Right lobe of liver (tissue), 6 donors: ENCODE results near the gene TAGLN2. TPM values are rescaled to one million over a fixed set of nuclear protein-coding genes. Genes with fewer than 3 reads are reported as not detected.

Experiments
- ATAC-seq, 4 donors: fragments of 200-7000 bp; cut with Tn5 transposase; one replicate each; pipeline ENCODE4 v1.9.1; 2020; ENCODE audit warnings: mild to moderate bottlenecking in 4 of 4, moderate library complexity in 4 of 4
- DNase-seq, 3 donors: peaks; one replicate each; pipeline ENCODE4 v3.0.0-alpha.2; 2020
- H3K27ac ChIP-seq, 3 donors: fragments of 200-600 bp; one replicate each; pipeline ENCODE4 v1.8.0; 2022
- H3K27me3 ChIP-seq, 2 donors: fragments of 200-600 bp; one replicate each; pipeline ENCODE4 v1.8.0; 2022
- H3K36me3 ChIP-seq, 4 donors: fragments of 200-600 bp; sonication (generic) in 1 of 4; one replicate each; pipeline versions ENCODE4 v1.5.1 to v1.8.0; 2017 to 2022; ENCODE audit warnings: control low read depth in 1 of 4
- H3K4me1 ChIP-seq, 4 donors: fragments of 200-600 bp; sonication (generic) in 1 of 4; one replicate each; pipeline versions ENCODE4 v1.5.1 to v1.8.0; 2017 to 2022; ENCODE audit warnings: control low read depth in 1 of 4
- H3K4me3 ChIP-seq, 3 donors: fragments of 200-600 bp; one replicate each; pipeline ENCODE4 v1.8.0; 2022
- H3K9me3 ChIP-seq, 4 donors: fragments of 200-600 bp; sonication (generic) in 1 of 4; one replicate each; pipeline versions ENCODE4 v1.5.1 to v1.8.0; 2017 to 2022; ENCODE audit warnings: control low read depth in 1 of 4
- POLR2A ChIP-seq: fragments of 450-650 bp; IDR thresholded peaks from one replicate; pipeline ENCODE4 v1.6.1; 2017; ENCODE audit warnings: antibody characterized with exemption, mild to moderate bottlenecking
- WGBS: methylation state at CpG from one replicate; pipeline ENCODE4 v1.1.6; 2018; ENCODE audit warnings: low coverage, low lambda C conversion rate; ENCODE audit not compliant: insufficient coverage; ENCODE audit errors: missing lambda C conversion rate; 5-methylcytosine and 5-hydroxymethylcytosine counted together
- intact Hi-C, 2 donors: fragments of 100-400 bp; cut with DNase I; formaldehyde crosslinking; loops; one replicate each; pipeline versions ENCODE4 v1.11.2 to v1.14.1; 2022
- total RNA-seq, 6 experiments: library from RNA; depleted of rRNA in 2 of 6; stranded (reverse); fragments of >200 nt in 2 of 6; fragmentation: NEBNext Ultra II Directional in 3 of 6; extraction: Animal tissue kit (Norgen Biotek cat#: 25700) in 3 of 6; gene quantifications; one replicate each; pipeline versions ENCODE4 v1.1.0 to v1.2.4, GENCODE V29; 2016 to 2023
- TF ChIP-seq, protein P1 (sequence below), 4 donors: fragments of 200-600 bp in 3 of 4; fragments of 450-650 bp in 1 of 4; IDR thresholded peaks; one replicate each; pipeline versions ENCODE4 v1.5.1 to v1.8.0; 2016 to 2022; ENCODE audit warnings: antibody characterized with exemption in 4 of 4, mild to moderate bottlenecking in 2 of 4
- donor health status: DM: no; HTN: yes; CAD: no.
- donor health status: DM: no; HTN: no; CAD: no.
- donor health status: DM: no; HTN: no; CAD: no.
- donor health status: DM: no; HTN: yes; CAD: no.
- donor health status: DM: no; HTN: yes; CAD: no.

TAGLN2 gene
- total RNA-seq, 6 experiments from 2014 or later = 53.2 to 200 (median 117) TPM

DNA sequence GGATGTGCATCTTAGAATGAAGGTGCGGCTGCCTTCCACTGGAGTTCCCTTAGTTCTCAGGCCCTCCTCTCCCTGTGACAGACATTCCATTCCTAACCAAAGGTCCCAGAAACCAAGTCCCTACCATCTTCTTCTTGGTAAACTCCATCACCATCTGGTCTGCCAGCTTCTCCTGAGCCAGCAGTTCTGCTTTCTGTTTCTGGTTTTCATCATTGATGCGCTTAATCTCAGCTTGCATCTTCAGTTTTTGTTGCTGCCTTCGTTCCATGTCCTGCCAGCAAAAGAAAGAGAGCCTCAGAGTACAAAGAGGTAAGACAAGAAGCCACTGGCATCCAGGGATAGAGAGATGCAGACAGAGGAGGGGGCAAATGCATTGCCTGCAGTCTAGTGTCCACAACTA lies 44.9 kb downstream of the TAGLN2 start:
- H3K4me1 ChIP-seq = no peaks in the 10 kb centered on the region
- no peaks in the 10 kb centered on the region for H3K9me3 ChIP-seq
- no peak overlapping the region for H3K27ac ChIP-seq
- ATAC-seq (no peak), DNase-seq (no peak)
- TF ChIP-seq, protein P1, sequence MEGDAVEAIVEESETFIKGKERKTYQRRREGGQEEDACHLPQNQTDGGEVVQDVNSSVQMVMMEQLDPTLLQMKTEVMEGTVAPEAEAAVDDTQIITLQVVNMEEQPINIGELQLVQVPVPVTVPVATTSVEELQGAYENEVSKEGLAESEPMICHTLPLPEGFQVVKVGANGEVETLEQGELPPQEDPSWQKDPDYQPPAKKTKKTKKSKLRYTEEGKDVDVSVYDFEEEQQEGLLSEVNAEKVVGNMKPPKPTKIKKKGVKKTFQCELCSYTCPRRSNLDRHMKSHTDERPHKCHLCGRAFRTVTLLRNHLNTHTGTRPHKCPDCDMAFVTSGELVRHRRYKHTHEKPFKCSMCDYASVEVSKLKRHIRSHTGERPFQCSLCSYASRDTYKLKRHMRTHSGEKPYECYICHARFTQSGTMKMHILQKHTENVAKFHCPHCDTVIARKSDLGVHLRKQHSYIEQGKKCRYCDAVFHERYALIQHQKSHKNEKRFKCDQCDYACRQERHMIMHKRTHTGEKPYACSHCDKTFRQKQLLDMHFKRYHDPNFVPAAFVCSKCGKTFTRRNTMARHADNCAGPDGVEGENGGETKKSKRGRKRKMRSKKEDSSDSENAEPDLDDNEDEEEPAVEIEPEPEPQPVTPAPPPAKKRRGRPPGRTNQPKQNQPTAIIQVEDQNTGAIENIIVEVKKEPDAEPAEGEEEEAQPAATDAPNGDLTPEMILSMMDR (IDR thresholded peaks at IDR 0.05) = no peak
- no peak for TF ChIP-seq POLR2A
- H3K27me3 ChIP-seq = no peaks in the 10 kb centered on the region
- no peak overlapping the region for H3K4me3 ChIP-seq
- H3K36me3 ChIP-seq = no peaks in the 10 kb centered on the region
- WGBS = 61% methylated on average over 2 of the region's 3 CpGs
- intact Hi-C loops = no loop called here

DNA sequence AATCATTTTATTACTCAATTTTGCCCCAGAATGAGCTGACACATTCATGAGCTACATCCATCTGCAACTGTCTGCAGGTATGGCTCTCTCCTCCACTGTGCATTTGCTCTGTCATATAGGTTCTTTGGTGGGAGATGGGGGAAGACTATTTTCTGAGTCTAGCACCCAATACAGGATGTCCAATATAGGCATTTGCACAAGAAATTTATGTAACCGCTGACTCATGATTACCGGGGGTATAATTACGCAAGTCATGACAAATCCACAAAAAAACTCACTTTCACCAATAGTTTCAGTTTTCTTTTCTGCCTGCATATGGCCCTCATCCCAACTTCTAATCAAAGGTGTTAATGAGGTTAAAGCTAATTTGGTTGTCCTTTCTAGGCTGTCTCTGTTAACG lies 45.3 kb downstream of the TAGLN2 start:
- Histone ChIP-seq H3K4me1 (no peaks in the 10 kb centered on the region), H3K9me3 (no peaks in the 10 kb centered on the region), H3K27me3 (no peaks in the 10 kb centered on the region), H3K36me3 (no peaks in the 10 kb centered on the region), H3K27ac (no peak overlapping the region), H3K4me3 (no peak overlapping the region)
- TF ChIP-seq, protein P1 (IDR thresholded peaks at IDR 0.05) = no peak
- intact Hi-C loops = no loop called here
- 40% methylated on average over 4 of the region's 4 CpGs for WGBS
- no peak for DNase-seq
- ATAC-seq = peak in 2 of 4 donors; percentile 59 to 68

DNA sequence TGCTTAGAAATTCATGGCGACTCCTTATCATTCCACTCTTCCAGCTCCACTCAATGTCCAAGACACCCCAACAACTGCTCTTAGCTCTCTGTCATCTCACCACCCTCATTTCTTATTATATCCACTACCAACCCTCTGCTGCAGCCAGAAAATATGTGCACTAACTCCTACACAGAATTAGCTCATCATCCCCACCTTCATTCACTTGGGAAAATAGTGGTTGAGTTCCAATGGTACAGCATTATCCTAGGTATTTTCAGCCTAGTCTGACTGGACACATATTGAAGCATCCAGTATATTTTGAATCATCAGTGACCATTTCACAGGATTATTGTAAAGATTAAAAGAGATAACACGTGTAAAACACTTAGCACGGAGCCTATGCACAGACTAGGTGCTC lies 46.2 kb downstream of the TAGLN2 start:
- H3K27me3 ChIP-seq = no peaks in the 10 kb centered on the region
- H3K27ac ChIP-seq = no peak overlapping the region
- DNase-seq (no peak), ATAC-seq (no peak)
- WGBS = 70% methylated on average over 3 of the region's 3 CpGs
- H3K4me1 ChIP-seq = no peaks in the 10 kb centered on the region
- H3K36me3 ChIP-seq = no peaks in the 10 kb centered on the region
- TF ChIP-seq, protein P1 (IDR thresholded peaks at IDR 0.05) = no peak
- TF ChIP-seq POLR2A = no peak
- no peaks in the 10 kb centered on the region for H3K9me3 ChIP-seq
- intact Hi-C loops = no loop called here
- H3K4me3 ChIP-seq = no peak overlapping the region

DNA sequence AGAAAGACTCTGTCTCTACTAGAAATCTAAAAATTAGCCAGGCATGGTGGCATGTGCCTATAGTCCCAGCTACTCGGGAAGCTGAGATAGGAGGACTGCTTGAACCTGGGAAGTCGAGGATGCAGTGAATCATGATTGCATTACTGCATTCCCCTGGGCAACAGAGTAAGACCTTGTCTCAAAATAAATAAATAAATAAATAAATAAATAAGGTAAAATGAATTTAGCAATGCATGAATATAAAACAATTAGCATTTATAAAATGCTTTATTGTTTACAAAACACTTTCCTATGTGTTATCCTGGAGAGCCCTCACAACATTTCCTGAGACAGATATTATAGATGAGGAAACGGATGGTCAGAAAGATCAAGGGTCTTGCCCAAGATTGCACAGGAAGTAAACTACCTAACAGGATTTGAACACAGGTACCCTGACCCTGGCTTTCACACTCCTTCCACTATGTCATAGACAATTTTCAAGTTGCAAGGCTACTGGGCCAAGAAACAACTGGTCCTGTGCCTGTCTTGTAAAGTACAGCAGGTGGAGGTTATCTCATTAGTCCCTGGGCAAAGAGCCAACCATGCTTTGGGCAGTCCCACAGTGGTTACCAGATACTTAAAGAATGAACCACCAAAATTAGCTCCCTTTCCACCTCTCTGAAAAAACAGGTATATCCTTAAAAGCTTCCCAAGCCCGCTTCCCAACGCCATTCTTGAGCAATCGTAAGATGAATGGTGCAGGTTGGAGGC lies 47.4 kb downstream of the TAGLN2 start:
- TF ChIP-seq, protein P1 (IDR thresholded peaks at IDR 0.05) = no peak
- no peak for TF ChIP-seq POLR2A
- Histone ChIP-seq H3K27me3 (no peaks in the 10 kb centered on the region), H3K9me3 (no peaks in the 10 kb centered on the region), H3K4me3 (no peak overlapping the region), H3K36me3 (no peaks in the 10 kb centered on the region), H3K4me1 (no peaks in the 10 kb centered on the region), H3K27ac (no peak overlapping the region)
- WGBS = 77% methylated on average over 4 of the region's 6 CpGs
- ATAC-seq = no peak
- no peak for DNase-seq
- intact Hi-C loops = no loop called here
